ENCODE measurements around the gene SLIT3.

Gene SLIT3

DNA sequence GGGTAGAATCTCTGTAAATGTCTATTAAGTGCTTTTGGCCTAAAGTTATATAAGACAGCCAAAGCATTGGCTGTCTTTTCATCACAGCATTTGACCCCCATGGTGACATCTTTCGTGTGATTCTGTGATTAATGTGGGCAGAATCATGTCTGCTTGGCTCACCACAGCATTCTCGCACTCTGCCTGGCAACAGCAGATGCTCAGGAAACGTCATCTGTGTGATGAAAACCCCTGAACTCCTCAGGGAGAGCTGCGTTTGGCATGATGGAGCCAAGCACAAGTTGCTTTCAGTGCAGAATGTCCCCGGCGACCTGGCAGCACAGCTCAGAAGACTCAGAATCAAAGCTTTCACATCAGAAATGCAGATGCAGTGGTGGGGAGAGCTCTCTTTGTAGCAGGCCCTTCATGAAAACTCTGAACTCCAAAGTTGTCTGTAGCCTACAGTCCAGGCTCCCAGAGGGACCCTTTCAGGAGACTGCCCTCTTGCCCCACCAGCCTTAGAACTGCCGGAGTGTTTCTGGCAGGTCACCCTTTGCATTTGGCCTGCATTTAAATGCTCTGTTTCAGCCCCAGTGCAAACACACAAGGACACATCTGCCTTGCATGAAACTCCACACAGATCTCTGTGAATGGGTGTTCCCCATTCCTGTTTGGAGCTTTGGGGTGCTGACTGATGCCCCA lies 566.2 kb downstream of the SLIT3 start:
- DNase-seq (ENCODE audit: low spot score) = no peak

- DNase-seq (ENCODE audit: low spot score) = no peak
Observed at GRCh38 chr5:168734119-168734518, 566.8 kb downstream of the SLIT3 start.

- no peak for DNase-seq (ENCODE audit: low spot score)
Observed at GRCh38 chr5:168728546-168729211, 572.3 kb downstream of the SLIT3 start.

DNA sequence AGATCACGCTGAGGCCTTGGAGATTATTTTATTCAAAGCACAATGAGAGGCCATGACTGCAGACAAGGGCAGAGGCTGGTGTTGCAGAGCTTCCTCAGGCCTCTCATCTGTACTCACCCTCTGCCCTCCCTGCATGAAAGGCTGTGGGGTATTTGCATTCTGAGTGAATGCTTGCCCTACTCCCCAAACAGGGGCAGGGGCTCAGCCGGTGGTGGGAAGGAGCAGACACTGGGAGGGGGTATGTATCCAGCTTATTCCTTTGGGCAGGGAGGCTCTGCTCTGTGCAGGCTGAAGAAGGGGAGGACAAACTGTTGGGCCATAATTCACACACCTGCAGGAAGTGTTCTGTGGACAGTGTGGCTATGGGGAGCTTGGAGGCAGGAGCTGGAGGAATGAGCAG lies 573.4 kb downstream of the SLIT3 start:
- DNase-seq (ENCODE audit: low spot score) = no peak

GRCh38 chr5:168726342-168726741 lies 574.6 kb downstream of the SLIT3 start:
- no peak for DNase-seq (ENCODE audit: low spot score)

- DNase-seq (ENCODE audit: low spot score) = no peak
Observed at GRCh38 chr5:168724227-168724626, 576.7 kb downstream of the SLIT3 start.

GRCh38 chr5:168723037-168723436 lies 577.9 kb downstream of the SLIT3 start:
- no peak for DNase-seq (ENCODE audit: low spot score)

DNA sequence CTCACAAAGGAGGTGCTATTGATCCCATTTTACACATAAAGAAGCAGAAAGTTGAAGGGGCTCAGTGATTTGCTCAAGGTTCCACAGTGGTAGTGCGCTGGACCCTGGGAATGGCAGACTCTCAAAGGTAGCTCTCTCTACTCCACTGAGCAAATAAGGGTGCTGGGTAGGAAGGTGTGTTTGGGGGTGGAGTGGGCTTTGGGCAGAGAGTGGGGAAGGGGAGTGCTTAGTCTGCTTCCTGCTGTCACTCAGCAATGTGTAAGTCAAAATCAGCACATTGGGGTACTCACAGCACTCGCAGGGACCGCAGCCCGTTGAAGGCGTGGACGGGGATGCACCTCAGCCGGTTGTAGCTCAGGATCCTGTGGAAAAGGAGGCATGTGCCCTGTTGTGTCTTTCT lies 579.0 kb downstream of the SLIT3 start:
- no peak for DNase-seq (ENCODE audit: low spot score)

DNA sequence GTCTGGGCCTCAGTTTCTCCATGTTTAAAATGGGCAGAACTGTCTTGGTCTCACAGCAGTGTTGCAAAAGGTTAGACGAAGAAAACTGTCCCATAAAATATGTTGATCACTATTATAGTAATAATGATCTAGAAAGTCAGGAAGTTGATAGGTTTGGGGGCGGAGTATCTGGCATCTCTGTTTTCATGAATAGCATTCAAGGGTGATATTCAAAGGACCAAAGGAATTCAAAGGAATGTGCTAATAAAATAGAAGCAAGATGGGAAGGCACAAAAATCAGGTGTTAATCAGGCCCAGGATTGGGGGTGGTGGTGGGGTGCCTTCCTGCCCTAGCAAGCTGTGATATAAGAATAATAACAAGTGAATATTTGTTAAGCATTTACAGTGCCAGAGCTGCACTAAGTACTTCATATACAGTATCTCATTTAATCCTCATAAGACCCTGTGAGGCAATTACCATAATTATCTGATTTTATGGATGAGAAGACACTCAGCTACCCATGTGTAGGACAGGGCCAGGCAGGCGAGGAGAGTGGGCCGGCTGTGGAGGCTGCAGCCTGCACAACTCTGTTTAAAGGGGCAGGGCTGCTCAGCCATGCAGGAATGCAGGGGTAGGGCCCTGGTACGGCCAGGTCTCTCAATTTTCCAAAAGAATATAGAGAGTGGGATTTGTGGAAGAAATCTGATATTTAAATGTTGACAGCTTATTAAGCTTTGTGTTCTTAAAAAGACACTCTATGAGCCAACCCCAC lies 579.8 kb downstream of the SLIT3 start:
- DNase-seq (ENCODE audit: low spot score) = no peak

DNA sequence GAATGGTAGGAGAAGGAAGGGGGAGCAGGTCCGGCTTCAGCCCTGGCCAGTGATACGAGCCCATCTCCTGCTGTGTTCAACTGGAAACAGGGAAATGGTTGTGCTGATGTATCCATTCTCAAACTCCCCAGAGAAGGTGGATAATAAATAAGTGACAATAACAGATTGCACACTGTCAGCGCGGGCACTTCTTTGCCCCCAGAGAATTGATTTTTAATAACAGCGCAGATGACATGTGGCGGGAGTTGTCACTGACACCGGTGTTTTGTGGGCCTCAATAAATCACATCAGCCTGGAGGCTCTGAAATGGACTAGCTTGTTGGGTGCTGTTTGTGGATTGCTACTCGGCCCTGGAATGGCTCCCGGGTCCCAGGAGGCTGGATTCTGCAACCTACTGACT lies 580.4 kb downstream of the SLIT3 start:
- DNase-seq (ENCODE audit: low spot score) = no peak

DNA sequence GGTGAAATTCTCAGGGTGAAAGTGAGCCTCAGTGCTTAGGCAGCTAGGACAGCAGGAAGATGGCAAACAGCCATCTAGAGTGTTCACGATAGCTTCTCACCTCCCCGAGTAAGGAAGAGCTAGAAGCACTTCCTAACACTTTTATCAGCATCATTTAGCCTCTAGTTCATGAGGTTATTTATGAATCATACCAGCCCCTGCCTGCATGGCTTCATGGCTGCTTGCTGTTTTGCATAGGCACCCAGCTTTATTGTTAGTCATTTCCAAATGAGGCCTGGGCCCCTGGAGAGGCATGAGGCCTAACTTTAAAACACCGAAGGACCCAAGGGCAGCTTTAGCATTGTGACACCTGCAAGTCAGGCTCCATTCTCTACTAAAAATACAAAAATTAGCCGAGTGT lies 586.9 kb downstream of the SLIT3 start:
- no peak for DNase-seq (ENCODE audit: low spot score)

DNA sequence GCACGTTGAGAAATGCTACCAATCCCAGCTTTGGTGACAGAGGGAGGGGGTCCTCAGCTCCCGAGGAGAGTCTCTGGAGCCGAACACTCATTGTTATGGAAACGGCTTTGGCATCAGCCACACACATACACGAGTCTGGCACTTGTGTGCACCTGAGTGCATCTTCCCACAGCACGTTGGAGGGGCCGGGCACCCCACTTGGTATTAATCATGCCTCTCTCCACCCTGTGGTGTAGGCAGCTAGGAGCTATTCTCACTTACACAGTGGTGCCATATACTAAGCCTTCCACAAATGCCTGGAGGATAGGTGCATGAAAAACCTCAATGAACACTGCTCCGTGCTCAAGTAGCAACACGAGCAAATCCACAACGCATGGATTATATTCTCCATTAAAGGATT lies 587.9 kb downstream of the SLIT3 start:
- no peak for DNase-seq (ENCODE audit: low spot score)

DNA sequence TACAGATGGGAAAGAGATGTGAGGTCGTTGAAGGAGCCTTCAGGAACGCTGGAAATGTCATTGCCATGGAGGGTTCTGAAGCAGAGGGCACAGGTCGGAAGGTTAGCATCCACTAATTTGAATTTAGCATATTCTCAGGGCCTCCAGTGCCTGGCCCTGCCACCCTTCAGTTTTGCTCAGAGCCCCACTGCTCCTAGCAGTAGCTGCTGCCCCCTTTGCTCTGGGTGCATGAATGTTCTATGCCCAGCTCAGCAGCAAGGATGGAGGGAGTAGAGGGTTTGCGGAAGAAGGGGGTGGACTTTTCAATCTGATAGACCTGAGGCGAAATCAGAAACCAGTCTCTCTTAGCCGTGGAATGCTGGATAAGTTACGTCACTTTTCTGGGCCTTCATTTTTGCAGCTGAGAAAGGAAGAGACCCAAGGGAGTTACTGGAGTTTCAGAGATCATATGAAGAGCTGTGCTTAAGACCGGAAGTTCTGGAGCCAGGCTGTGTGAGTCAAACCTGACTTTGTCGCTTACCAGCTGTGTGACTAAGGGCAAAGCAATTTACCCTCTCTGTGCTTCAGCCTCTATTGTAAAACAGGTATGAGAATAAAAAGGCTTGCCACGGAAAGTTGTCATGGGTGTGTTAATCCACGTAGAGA lies 588.5 kb downstream of the SLIT3 start:
- no peak for DNase-seq (ENCODE audit: low spot score)

DNA sequence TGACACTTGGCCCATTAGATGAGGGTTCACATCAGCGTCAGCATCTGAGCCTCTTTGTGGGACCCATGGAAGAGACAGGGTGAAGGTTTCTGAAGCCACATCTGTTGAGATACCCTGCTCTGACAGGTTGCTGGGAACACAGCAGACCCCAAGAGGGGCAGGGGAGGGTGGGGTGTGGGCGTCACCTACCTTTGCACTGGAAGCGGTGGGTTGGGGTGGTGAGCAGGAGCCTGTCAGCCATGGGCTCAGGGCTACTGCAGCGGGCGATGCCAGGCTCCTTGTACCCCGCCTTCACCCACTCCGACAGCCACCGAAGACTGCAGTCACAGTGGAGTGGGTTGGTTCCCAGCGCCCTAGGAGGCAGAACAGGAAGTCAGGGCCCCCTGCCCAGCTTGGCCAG lies 590.2 kb downstream of the SLIT3 start:
- no peak for DNase-seq (ENCODE audit: low spot score)

- no peak for DNase-seq (ENCODE audit: low spot score)
Observed at GRCh38 chr5:168707716-168708695, 592.9 kb downstream of the SLIT3 start.

GRCh38 chr5:168706655-168707069 lies 594.3 kb downstream of the SLIT3 start:
- DNase-seq (ENCODE audit: low spot score) = peak; percentile 39

DNA sequence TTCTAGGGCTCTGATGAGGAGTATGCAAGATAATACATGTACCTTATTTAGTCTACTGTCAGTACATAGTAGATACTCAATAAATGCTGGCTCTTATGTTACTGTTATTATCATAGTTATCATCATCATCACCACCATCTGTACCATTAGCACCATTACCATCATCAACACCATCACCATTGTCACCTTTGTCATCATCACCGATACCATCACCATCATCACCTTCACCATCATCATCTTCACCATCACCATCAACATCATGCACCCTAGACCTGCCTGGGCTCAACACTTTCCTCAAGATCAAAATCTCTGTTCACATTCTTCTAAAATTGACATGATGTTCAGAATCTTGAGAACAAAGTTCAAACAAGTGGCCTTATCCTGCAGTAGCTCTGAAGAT lies 595.6 kb downstream of the SLIT3 start:
- DNase-seq (ENCODE audit: low spot score) = no peak

DNA sequence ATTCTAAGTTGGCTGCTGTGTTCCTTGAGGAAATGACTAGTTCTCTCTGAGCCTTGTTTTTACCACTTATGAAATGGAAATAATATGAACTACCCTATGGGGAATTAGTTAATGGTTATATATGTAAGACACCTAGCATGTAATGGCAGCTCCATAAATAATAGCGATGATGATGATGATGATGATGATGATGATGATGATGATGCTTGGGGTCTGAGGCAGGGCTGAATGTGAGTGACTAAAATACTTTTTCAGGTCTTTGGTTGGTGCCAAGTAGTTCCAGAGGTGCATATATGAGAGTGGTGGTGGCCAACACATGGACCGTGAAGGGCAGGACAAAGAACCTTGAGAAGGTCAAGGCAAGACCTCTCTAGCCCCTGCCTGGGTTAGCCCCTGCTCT lies 598.4 kb downstream of the SLIT3 start:
- no peak for DNase-seq (ENCODE audit: low spot score)

DNA sequence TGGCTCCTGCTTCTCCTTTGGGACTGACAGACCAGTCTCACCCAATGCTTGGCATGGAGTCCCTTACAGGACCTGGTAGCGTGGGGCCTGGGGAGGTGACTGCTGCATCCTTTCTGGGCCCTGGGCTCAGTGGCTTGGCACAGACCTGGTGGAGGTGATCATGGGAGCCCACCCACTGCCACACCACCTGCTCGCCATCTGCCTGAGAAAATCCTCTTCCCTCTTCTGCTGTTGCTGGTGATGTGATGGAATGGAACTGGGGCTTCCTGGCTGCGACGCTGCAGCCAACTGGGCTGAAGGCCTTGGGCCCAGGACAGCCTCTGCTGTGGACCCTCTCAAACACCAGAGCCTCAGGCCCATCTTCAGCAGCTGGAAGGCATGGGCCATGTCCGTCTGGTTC lies 599.3 kb downstream of the SLIT3 start:
- no peak for DNase-seq (ENCODE audit: low spot score)

DNA sequence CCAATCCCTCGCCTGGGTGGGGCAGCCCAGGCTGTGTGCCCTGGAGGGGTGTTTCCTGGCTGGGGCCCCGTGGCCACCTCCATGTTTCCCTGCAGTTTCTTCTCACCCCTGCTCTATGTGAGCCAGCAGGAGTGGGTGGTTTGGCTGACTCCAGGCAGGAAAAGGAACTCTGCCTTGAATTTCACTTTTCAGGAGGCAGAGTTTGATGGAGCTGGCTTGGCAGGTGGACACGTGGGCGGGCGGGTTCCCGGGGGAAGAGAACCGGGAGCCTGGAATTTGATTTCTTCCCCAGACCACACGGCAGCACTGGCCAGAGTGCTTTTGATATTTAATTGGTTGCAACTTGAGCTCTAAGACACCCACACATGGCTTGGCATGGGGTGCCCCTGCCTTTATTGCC lies 601.9 kb downstream of the SLIT3 start:
- DNase-seq (ENCODE audit: low spot score) = no peak

GRCh38 chr5:168697034-168697720 lies 603.8 kb downstream of the SLIT3 start:
- no peak for DNase-seq (ENCODE audit: low spot score)
